H1 (cell line): ENCODE measurements around the gene GJB6. TPM values are rescaled to one million over a fixed set of nuclear protein-coding genes. Genes with fewer than 3 reads are reported as not detected.

ENCODE experiments used
- CBX8 ChIP-seq: fragments of 300-800, 300-1000 bp; sonication (generic); IDR thresholded peaks from 2 replicates; pipeline ENCODE4 v1.7.1; 2016; ENCODE audit warnings: low read depth, low read length, borderline replicate concordance
- EZH2 ChIP-seq: fragments of 200-600 bp; sonication (generic); IDR thresholded peaks from 2 replicates; pipeline ENCODE4 v1.7.1; 2012; ENCODE audit warnings: low read depth, mild to moderate bottlenecking, moderate library complexity, low read length, inconsistent platforms; ENCODE audit not compliant: severe bottlenecking
- RNF2 ChIP-seq: fragments of 200-900, 300-1000 bp; sonication (generic); IDR thresholded peaks from 2 replicates; pipeline ENCODE4 v1.7.1; 2016; ENCODE audit warnings: borderline replicate concordance, low read depth, mild to moderate bottlenecking, antibody characterized with exemption, low read length; ENCODE audit not compliant: poor library complexity, severe bottlenecking; ENCODE audit errors: missing control alignments
- TAF7 ChIP-seq: optimal IDR thresholded peaks from 2 replicates; pipeline ENCODE3; 2011; ENCODE audit warnings: low read depth, mild to moderate bottlenecking, inconsistent platforms, low read length, moderate library complexity, borderline replicate concordance
- TEAD4 ChIP-seq: IDR thresholded peaks from 2 replicates; pipeline ENCODE4 v1.6.1; 2012; ENCODE audit warnings: low read depth, low read length, inconsistent platforms, mixed read lengths
- polyA plus RNA-seq, 7 experiments: library from polyadenylated mRNA; depleted of rRNA in 3 of 7; stranded (reverse) in 5 of 7; unstranded in 2 of 7; fragments of >200 nt in 5 of 7; fragments of 200-250 nt in 2 of 7; gene quantifications; 1 replicate in 5 of 7; 2 replicates in 1 of 7; 4 replicates in 1 of 7; pipeline versions ENCODE4 v1.2.1 to v1.2.3, GENCODE V29; 2011 to 2013; ENCODE audit warnings: missing spikeins in 2 of 7, mixed read lengths in 2 of 7
- total RNA-seq: library from RNA; stranded (reverse); fragmentation: NEBNext Ultra II Directional; extraction: Animal tissue kit (Norgen Biotek cat#: 25700); gene quantifications from 2 replicates; pipeline ENCODE4 v1.2.1, GENCODE V29; 2021

The GJB6 gene
- total and polyA plus RNA-seq, 2 of the 8 experiments (the other 6 are each of a cell fraction or from before 2014, with no cell fraction given), result not detected

GRCh38 chr13:20175406-20175794, 56.7 kb downstream of the GJB6 start (continued):
- TF ChIP-seq TAF7 (no peak), TEAD4 (no peak), CBX8 (no peak), EZH2 (no peak), RNF2 (no peak)
